ENCODE data around the gene LGI1. TPM values are rescaled to one million over a fixed set of nuclear protein-coding genes. Genes with fewer than 3 reads are reported as not detected.

The LGI1 gene
- total and polyA plus RNA-seq, 9 of the 15 experiments (the other 6 are each of a cell fraction or from before 2014, with no cell fraction given), result not detected

GRCh38 chr10:93812659-93813338, 55.1 kb downstream of the LGI1 start:
- POLR2A ChIA-PET, result interaction anchor here (1.2 kb wide), 1 partner anchor 256 kb away, joined by 3 read pairs; no protein-coding TSS in a partner anchor
- WGBS (ENCODE audit: insufficient coverage, low coverage, missing lambda C conversion rate), result no CpG with 5 or more reads among the region's 1 CpG
- Histone ChIP-seq H3K9me1 (ENCODE audit: control insufficient read depth, insufficient read depth, low read length) (no peaks in the 10 kb centered on the region), H3K36me3 (ENCODE audit: control insufficient read depth, insufficient read depth, low read length) (no peaks in the 10 kb centered on the region), H3K27me3 (ENCODE audit: control insufficient read depth in 2 of 2, insufficient read depth in 2 of 2, low read length in 2 of 2) (no peaks in the 10 kb centered on the region; a peak in 1 of 5 replicates), H4K20me1 (replicated peaks; ENCODE audit: control insufficient read depth, insufficient read depth, low read length) (no peaks in the 10 kb centered on the region), H2AFZ (ENCODE audit: low read depth, low read length) (no peak overlapping the region), H3K4me2 (ENCODE audit: insufficient read depth, low read length) (no peak overlapping the region), H3K27ac (ENCODE audit: extremely low read depth, low read depth, low read length) (no peak overlapping the region), H3K79me2 (ENCODE audit: control insufficient read depth, insufficient read depth, low read length) (no peaks in the 10 kb centered on the region), H3K9ac (ENCODE audit: insufficient read depth in 1 of 2, low read depth in 2 of 2, low read length in 2 of 2) (no peak overlapping the region), H3K4me3 (no peak overlapping the region), H3K9me3 (replicated peaks; ENCODE audit: control insufficient read depth, insufficient read depth, low read depth, low read length) (no peaks in the 10 kb centered on the region), H3K4me1 (replicated peaks in 1 of 2; ENCODE audit: control insufficient read depth in 2 of 2, insufficient read depth in 2 of 2, low read length in 2 of 2) (no peaks in the 10 kb centered on the region)
- CTCF ChIA-PET (ENCODE audit: low intra/inter-chr PET ratio), result interaction anchor here (0.7 kb wide), 1 partner anchor 93 kb away, joined by 3 read pairs; no protein-coding TSS in a partner anchor
- in situ Hi-C loops (cut with MboI) (no loop called here), intact Hi-C loops (cut with micrococcal nuclease) (loop anchor here (10.0 kb wide), 1 partner anchor 258 kb away; no protein-coding TSS in a partner anchor)
- ATAC-seq, result no peak
- FAIRE-seq, result no peak
- DNase-seq (ENCODE audit: extremely low read depth in 1 of 4, low spot score in 3 of 4), result no peak
- TF ChIP-seq CCAR2 (IDR thresholded peaks at IDR 0.05; ENCODE audit: low read depth, low read length), result no peak
- TF ChIP-seq RBM34 (IDR thresholded peaks at IDR 0.05; ENCODE audit: borderline replicate concordance, insufficient read depth, low read length), result no peak
- TF ChIP-seq ZNF274 (IDR thresholded peaks at IDR 0.05; ENCODE audit: borderline replicate concordance, low read depth, low read length), result no peak
- TF ChIP-seq BACH1 (tag; IDR thresholded peaks at IDR 0.05), result no peak
- TF ChIP-seq YY1 (IDR thresholded peaks at IDR 0.05; ENCODE audit: borderline replicate concordance in 1 of 3, control insufficient read depth in 1 of 3, extremely low read depth in 1 of 3, insufficient read depth in 3 of 3, insufficient read length in 1 of 3, insufficient replicate concordance in 2 of 3, low read depth in 1 of 3, low read length in 2 of 3), result no peak
- TF ChIP-seq TCFL5 (CRISPR knock-in tag; conservative IDR thresholded peaks at IDR 0.05), result no peak
- TF ChIP-seq USF1 (CRISPR knock-in tag; IDR thresholded peaks at IDR 0.05), result no peak
- TF ChIP-seq TFAM (CRISPR knock-in tag; conservative IDR thresholded peaks at IDR 0.05), result no peak
- no peak for TF ChIP-seq MTA2 (IDR thresholded peaks at IDR 0.05; ENCODE audit: low read depth)
- TF ChIP-seq HDGF (IDR thresholded peaks at IDR 0.05), result no peak
- TF ChIP-seq MAFG (tag; conservative IDR thresholded peaks at IDR 0.05), result no peak
- TF ChIP-seq ERF (CRISPR knock-in tag; IDR thresholded peaks at IDR 0.05), result no peak
- no peak for TF ChIP-seq ZBTB1 (CRISPR knock-in tag; IDR thresholded peaks at IDR 0.05; ENCODE audit: borderline replicate concordance, low read depth)
- no peak for TF ChIP-seq ZSCAN32 (CRISPR knock-in tag; IDR thresholded peaks at IDR 0.05)
- TF ChIP-seq ZNF586 (CRISPR knock-in tag; conservative IDR thresholded peaks at IDR 0.05), result no peak
- TF ChIP-seq HNRNPK (IDR thresholded peaks at IDR 0.05; ENCODE audit: low read depth, low read length, poor library complexity, severe bottlenecking), result no peak
- TF ChIP-seq RBFOX2 (IDR thresholded peaks at IDR 0.05; ENCODE audit: low read depth, low read length), result no peak
- TF ChIP-seq U2AF2 (optimal IDR thresholded peaks at IDR 0.05; ENCODE audit: low read depth, low read length), result no peak
- no TSS peak for BruUV-seq (replicated peaks)

Measured in K562 (cell line).